Calu3 (cell line): ENCODE measurements around the gene PLK2. TPM values are rescaled to one million over a fixed set of nuclear protein-coding genes. Genes with fewer than 3 reads are reported as not detected.
A peak's percentile ranks its signal among the peaks of the same experiment; 100 is the strongest.

Source experiments
- BruUV-seq: library from RNA; stranded (reverse); fragments of 400-500 nt; replicated peaks from 2 replicates; lab custom pipeline; 2021; lab: Mats Ljungman, UMichigan
- CTCF ChIA-PET: fragments of 300-600 bp; sonication (Branson Sonifier 250); formaldehyde crosslinking; loops from one replicate; lab custom pipeline; 2022; ENCODE audit warnings: antibody characterized with exemption; lab: Charles Lee
- DNase-seq: peaks from one replicate; pipeline ENCODE4 v3.0.0; 2022
- H3K27ac Mint-ChIP-seq: one replicate; pipeline ENCODE4 v1.8.0; 2022; ENCODE audit warnings: mixed read lengths; ENCODE audit not compliant: unreplicated experiment
- H3K27me3 Mint-ChIP-seq: one replicate; pipeline ENCODE4 v1.8.0; 2022; ENCODE audit warnings: mixed read lengths; ENCODE audit not compliant: unreplicated experiment
- H3K36me3 Mint-ChIP-seq: one replicate; pipeline ENCODE4 v1.8.0; 2022; ENCODE audit warnings: mild to moderate bottlenecking, moderate library complexity, mixed read lengths; ENCODE audit not compliant: insufficient read depth, unreplicated experiment
- H3K4me1 Mint-ChIP-seq: one replicate; pipeline ENCODE4 v1.8.0; 2022; ENCODE audit warnings: mild to moderate bottlenecking, low read depth, mixed read lengths; ENCODE audit not compliant: unreplicated experiment
- H3K4me3 Mint-ChIP-seq: one replicate; pipeline ENCODE4 v1.8.0; 2022; ENCODE audit warnings: mild to moderate bottlenecking, low read depth, moderate library complexity, mixed read lengths; ENCODE audit not compliant: unreplicated experiment
- H3K9me3 Mint-ChIP-seq: one replicate; pipeline ENCODE4 v1.8.0; 2022; ENCODE audit warnings: low read depth, mixed read lengths; ENCODE audit not compliant: unreplicated experiment
- CTCF ChIP-seq: fragments of 200-600 bp; IDR thresholded peaks from one replicate; pipeline ENCODE4 v1.8.0; 2022; ENCODE audit warnings: antibody characterized with exemption; ENCODE audit not compliant: unreplicated experiment
- intact Hi-C: fragments of 100-400 bp; cut with micrococcal nuclease; formaldehyde crosslinking; loops from one replicate; pipeline ENCODE4 v1.10.0; 2022; ENCODE audit not compliant: unreplicated experiment
- total RNA-seq: library from RNA; stranded (reverse); gene quantifications from 2 replicates; pipeline ENCODE4 v1.2.3, GENCODE V29; 2022

The PLK2 gene
- total RNA-seq, 1 experiment from 2014 or later: 229 TPM

DNA sequence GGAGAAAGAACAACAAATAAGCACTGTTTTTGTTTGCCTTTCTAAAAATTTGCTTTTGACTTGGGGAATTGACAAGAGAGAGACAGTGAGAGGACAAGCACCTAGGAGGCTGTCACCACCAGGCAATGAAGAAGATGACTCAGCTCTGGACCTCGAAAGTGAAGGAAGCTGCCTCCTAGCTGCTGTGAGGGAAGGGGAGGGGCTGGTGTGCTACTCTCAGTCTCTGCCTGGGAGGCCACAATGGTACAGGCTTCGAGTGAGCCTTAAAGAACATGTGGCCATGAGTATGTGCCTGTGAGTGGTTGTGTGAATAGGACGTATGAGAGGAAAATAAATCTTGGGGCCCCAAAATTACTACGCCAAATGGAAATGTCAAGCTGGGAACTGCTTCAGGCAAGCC, 7.1 kb upstream of the PLK2 start:
- Mint-ChIP-seq H3K36me3 (no peaks in the 10 kb centered on the region), H3K4me3 (no peak overlapping the region), H3K27me3 (no peaks in the 10 kb centered on the region), H3K27ac (no peak overlapping the region), H3K9me3 (no peaks in the 10 kb centered on the region), H3K4me1 (peaks cover 21% of the 10 kb centered on the region)
- intact Hi-C loops: no loop called here
- CTCF ChIA-PET: interaction anchor here (0.7 to 1.2 kb wide), 2 partner anchors 584 to 1169 kb away, joined by 3 to 4 read pairs; no protein-coding TSS in a partner anchor
- peak; percentile 45 for DNase-seq
- no peak for TF ChIP-seq CTCF
- BruUV-seq: no TSS peak

DNA sequence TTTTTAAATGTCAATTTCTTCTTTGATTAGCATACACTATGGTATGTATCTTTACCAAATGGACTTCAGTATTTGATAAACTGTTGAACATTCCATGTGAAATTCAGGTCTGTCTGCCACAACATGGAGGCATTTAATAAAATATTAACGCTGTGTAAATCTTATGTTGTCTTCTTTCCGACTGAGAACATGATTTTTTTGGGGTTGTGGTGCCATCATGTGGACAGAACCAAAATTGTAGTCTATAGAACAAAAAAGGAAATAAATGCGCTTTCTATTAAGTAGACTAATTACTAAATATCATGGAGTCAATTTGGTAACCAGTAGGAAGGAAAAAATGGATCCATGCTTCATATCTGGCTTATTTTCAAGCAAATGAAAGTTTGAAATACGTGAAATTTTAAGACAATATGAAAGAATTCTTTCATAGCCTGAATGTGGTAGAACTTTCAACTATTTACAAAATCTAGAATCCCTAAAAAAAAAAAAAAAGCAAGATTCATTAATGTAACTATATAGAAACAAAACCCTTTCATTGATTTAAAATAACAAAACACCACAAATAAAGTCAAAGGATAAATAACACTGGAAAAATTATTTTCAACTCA, 2.8 kb upstream of the PLK2 start:
- H3K4me3 Mint-ChIP-seq: no peak overlapping the region
- no TSS peak for BruUV-seq

GRCh38 chr5:58462154-58462553, 2.3 kb upstream of the PLK2 start:
- DNase-seq: no peak
- Mint-ChIP-seq H3K36me3 (peaks cover 41% of the 10 kb centered on the region), H3K4me1 (peaks cover 29% of the 10 kb centered on the region), H3K4me3 (peak overlapping the region; percentile 35), H3K27ac (peak overlapping the region; percentile 14), H3K27me3 (no peaks in the 10 kb centered on the region), H3K9me3 (no peaks in the 10 kb centered on the region)
- no TSS peak for BruUV-seq
- CTCF ChIA-PET: interaction anchor here (1.8 to 5.1 kb wide), 3 partner anchors 574 to 1164 kb away, joined by 5 to 41 read pairs (median 25); no protein-coding TSS in a partner anchor
- intact Hi-C loops: loop anchor here (1.0 to 5.0 kb wide), 8 partner anchors 335 to 1560 kb away; no protein-coding TSS in a partner anchor
- TF ChIP-seq CTCF: no peak

More for the DNA sequence above, 2.8 kb upstream of the PLK2 start:
- peaks cover 36% of the 10 kb centered on the region for H3K36me3 Mint-ChIP-seq
- H3K27ac Mint-ChIP-seq: no peak overlapping the region
- peak; percentile 59 for DNase-seq
- intact Hi-C loops: loop anchor here (1.0 to 5.0 kb wide), 8 partner anchors 335 to 1560 kb away; no protein-coding TSS in a partner anchor
- CTCF ChIA-PET: interaction anchor here (1.8 to 5.1 kb wide), 2 partner anchors 684 to 1165 kb away, joined by 5 to 41 read pairs; no protein-coding TSS in a partner anchor
- no peaks in the 10 kb centered on the region for H3K27me3 Mint-ChIP-seq
- peaks cover 35% of the 10 kb centered on the region for H3K4me1 Mint-ChIP-seq
- peak; percentile 23 for TF ChIP-seq CTCF
- no peaks in the 10 kb centered on the region for H3K9me3 Mint-ChIP-seq

DNA sequence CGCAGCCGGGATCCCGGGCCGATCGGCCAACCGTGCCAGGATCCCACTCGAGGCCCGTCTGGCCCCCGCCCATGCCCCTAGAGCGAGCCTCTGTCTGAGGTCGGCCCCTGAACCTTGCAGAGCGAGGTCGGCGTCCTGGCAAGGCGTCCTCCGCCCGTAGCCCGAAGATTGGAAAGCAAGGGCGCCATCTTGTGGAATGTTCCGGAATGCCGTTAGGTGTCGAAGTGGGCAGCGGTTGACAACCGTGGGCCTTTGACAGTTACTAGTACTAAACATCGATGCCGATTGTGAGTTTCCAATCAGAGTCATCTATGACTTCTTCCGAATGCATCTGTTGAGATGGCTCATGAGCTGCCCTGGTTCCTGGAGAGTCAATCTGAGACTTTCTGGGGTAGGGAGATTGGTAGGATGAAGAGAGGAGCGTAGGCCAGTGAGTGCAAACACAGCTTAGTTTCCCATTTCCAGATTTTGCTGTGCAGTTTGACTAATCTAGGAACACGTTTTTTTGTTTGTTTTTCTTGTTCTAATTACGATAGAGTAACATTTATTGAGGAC, 923 bp upstream of the PLK2 start:
- Mint-ChIP-seq H3K27ac (peak overlapping the region; percentile 85), H3K4me3 (peak overlapping the region; percentile 76), H3K9me3 (no peaks in the 10 kb centered on the region), H3K4me1 (peaks cover 19% of the 10 kb centered on the region), H3K36me3 (peaks cover 55% of the 10 kb centered on the region), H3K27me3 (no peaks in the 10 kb centered on the region)
- CTCF ChIA-PET: interaction anchor here (0.9 to 5.1 kb wide), 11 partner anchors 119 to 1163 kb away, joined by 3 to 41 read pairs (median 7); no protein-coding TSS in a partner anchor
- peak; percentile 72 for TF ChIP-seq CTCF
- BruUV-seq: no TSS peak
- intact Hi-C loops: loop anchor here (1.0 to 5.0 kb wide), 6 partner anchors 273 to 1559 kb away; no protein-coding TSS in a partner anchor
- DNase-seq: peak; percentile 93
